A549 (cell line): ENCODE data around the gene AMOTL1. TPM values are rescaled to one million over a fixed set of nuclear protein-coding genes. Genes with fewer than 3 reads are reported as not detected.

Source experiments
- ATAC-seq, 2 experiments: fragments of 200-7000 bp in 1 of 2; fragments of >200 bp in 1 of 2; cut with Nextera tagmentation in 1 of 2; cut with Tn5 transposase in 1 of 2; 3 replicates each; pipeline versions ENCODE4 v1.8.0 to v1.9.1; 2018 to 2020; ENCODE audit warnings: mild to moderate bottlenecking in 1 of 2, moderate library complexity in 1 of 2
- CTCF ChIA-PET: fragments of 300-600 bp; sonication (Branson Sonifier 250); formaldehyde crosslinking; extraction: SDS; loops from one replicate; lab custom pipeline; 2021; ENCODE audit warnings: antibody characterized with exemption, inconsistent platforms; lab: Yijun Ruan, JAX
- POLR2A ChIA-PET: fragments of 350-600 bp; formaldehyde crosslinking; extraction: SDS; loops from one replicate; lab custom pipeline; 2021; ENCODE audit warnings: antibody characterized with exemption, inconsistent platforms; lab: Yijun Ruan, JAX
- DNase-seq, 2 experiments: peaks; one replicate each; pipeline versions ENCODE4 v3.0.0 to v3.0.0-alpha.2; 2011 to 2016; ENCODE audit warnings: low read depth in 1 of 2, low spot score in 1 of 2
- FAIRE-seq: peaks from 2 replicates; lab custom pipeline; 2011; peaks lifted over from hg19 to GRCh38; lab: Jason Lieb, UNC
- H3K27ac ChIP-seq, 2 experiments: fragments of >200 bp; sonication (Bioruptor Twin); formaldehyde crosslinking; 3 replicates each; pipeline ENCODE4 v1.5.1; 2016 to 2017
- H3K4me1 ChIP-seq: fragments of >200 bp; sonication (Bioruptor Twin); formaldehyde crosslinking; 3 replicates; pipeline ENCODE4 v1.6.1; 2016
- H3K4me2 ChIP-seq: fragments of >200 bp; sonication (Bioruptor Twin); formaldehyde crosslinking; 3 replicates; pipeline ENCODE4 v1.6.1; 2016
- H3K4me3 ChIP-seq: fragments of >200 bp; sonication (Bioruptor Twin); formaldehyde crosslinking; 3 replicates; pipeline ENCODE4 v1.5.1; 2016
- H3K9me3 ChIP-seq: fragments of >200 bp; sonication (Bioruptor Twin); formaldehyde crosslinking; 3 replicates; pipeline ENCODE4 v1.6.1; 2016
- BHLHE40 ChIP-seq: IDR thresholded peaks from 2 replicates; pipeline ENCODE4 v1.6.1; 2012; ENCODE audit warnings: low read depth, low read length, inconsistent platforms
- CBX2 ChIP-seq: fragments of 200-600 bp; sonication (generic); IDR thresholded peaks from 2 replicates; pipeline ENCODE4 v1.6.1; 2016; ENCODE audit warnings: low read depth, mild to moderate bottlenecking, borderline replicate concordance
- CBX8 ChIP-seq: fragments of 200-600 bp; sonication (generic); IDR thresholded peaks from 2 replicates; pipeline ENCODE4 v1.6.1; 2016
- CHD4 ChIP-seq: fragments of 200-600 bp; sonication (generic); IDR thresholded peaks from 2 replicates; pipeline ENCODE4 v1.6.1; 2016; ENCODE audit warnings: antibody characterized with exemption, mild to moderate bottlenecking, borderline replicate concordance
- EHMT2 ChIP-seq: fragments of 200-600 bp; sonication (generic); IDR thresholded peaks from 2 replicates; pipeline ENCODE4 v1.6.1; 2016; ENCODE audit warnings: antibody characterized with exemption, low read depth, mild to moderate bottlenecking, moderate library complexity
- ESRRA ChIP-seq: fragments of 150-350 bp; IDR thresholded peaks from 2 replicates; pipeline ENCODE4 v1.6.1; 2014; ENCODE audit warnings: mild to moderate bottlenecking, low read length, borderline replicate concordance
- FOSL2 ChIP-seq, 2 experiments: fragments of 450-650 bp in 1 of 2; fragments of >200 bp in 1 of 2; sonication (Bioruptor Twin) in 1 of 2; formaldehyde crosslinking; IDR thresholded peaks; 2 replicates each; pipeline versions ENCODE4 v1.5.0 to v1.6.1; 2016 to 2020; ENCODE audit warnings: mild to moderate bottlenecking in 1 of 2, moderate library complexity in 1 of 2
- FOXS1 ChIP-seq: fragments of 250-450 bp; sonication (Bioruptor Pico); IDR thresholded peaks from 2 replicates; pipeline ENCODE4 v1.5.0; 2020; ENCODE audit warnings: mild to moderate bottlenecking, moderate library complexity
- HDAC2 ChIP-seq: fragments of 200-600 bp; sonication (generic); IDR thresholded peaks from 2 replicates; pipeline ENCODE4 v1.6.1; 2016
- HOXA7 ChIP-seq: fragments of 250-450 bp; sonication (Bioruptor Pico); IDR thresholded peaks from 2 replicates; pipeline ENCODE4 v1.5.0; 2020; ENCODE audit warnings: mild to moderate bottlenecking, moderate library complexity
- HOXB13 ChIP-seq: fragments of 250-450 bp; sonication (Bioruptor Pico); IDR thresholded peaks from 2 replicates; pipeline ENCODE4 v1.5.0; 2020; ENCODE audit warnings: low read depth, mild to moderate bottlenecking, moderate library complexity
- JUN ChIP-seq, 2 experiments: fragments of >200 bp; sonication (Bioruptor Twin); formaldehyde crosslinking; IDR thresholded peaks; 2 replicates in 1 of 2; 3 replicates in 1 of 2; pipeline ENCODE4 v1.6.1; 2016 to 2017
- JUNB ChIP-seq: fragments of >200 bp; sonication (Bioruptor Twin); formaldehyde crosslinking; IDR thresholded peaks from 2 replicates; pipeline ENCODE4 v1.6.1; 2016
- MAFK ChIP-seq: fragments of 450-650 bp; IDR thresholded peaks from 2 replicates; pipeline ENCODE4 v1.6.1; 2014; ENCODE audit not compliant: partially characterized antibody
- MYC ChIP-seq: IDR thresholded peaks from 2 replicates; pipeline ENCODE4 v1.6.1; 2012; ENCODE audit warnings: mild to moderate bottlenecking, inconsistent platforms, low read length, improper control_type of control experiment, borderline replicate concordance
- NR3C1 ChIP-seq: fragments of >200 bp; sonication (Bioruptor Twin); formaldehyde crosslinking; IDR thresholded peaks from 3 replicates; pipeline ENCODE4 v1.6.1; 2017
- PHF8 ChIP-seq: fragments of 200-600 bp; sonication (generic); IDR thresholded peaks from 2 replicates; pipeline ENCODE4 v1.6.1; 2016; ENCODE audit warnings: low read depth, mild to moderate bottlenecking, antibody characterized with exemption, moderate library complexity, borderline replicate concordance
- RAD21 ChIP-seq, 2 experiments: fragments of >200 bp in 1 of 2; sonication (Bioruptor Twin) in 1 of 2; formaldehyde crosslinking in 1 of 2; IDR thresholded peaks in 1 of 2; conservative IDR thresholded peaks in 1 of 2; 2 replicates in 1 of 2; 3 replicates in 1 of 2; pipeline ENCODE4 v1.6.1; 2012 to 2018; ENCODE audit warnings: inconsistent platforms in 1 of 2
- RARB ChIP-seq: fragments of 250-450 bp; sonication (Bioruptor Pico); IDR thresholded peaks from 2 replicates; pipeline ENCODE4 v1.8.0; 2021; ENCODE audit warnings: mild to moderate bottlenecking, moderate library complexity
- RCOR1 ChIP-seq: fragments of 150-350 bp; IDR thresholded peaks from 2 replicates; pipeline ENCODE4 v1.6.1; 2014; ENCODE audit warnings: antibody characterized with exemption, low read length, low read depth
- TP53 ChIP-seq: fragments of 250-450 bp; sonication (Bioruptor Pico); IDR thresholded peaks from 2 replicates; pipeline ENCODE4 v1.5.0; 2021; ENCODE audit warnings: mild to moderate bottlenecking, moderate library complexity
- ZC3H11A ChIP-seq: fragments of 450-650 bp; IDR thresholded peaks from 2 replicates; pipeline ENCODE4 v1.6.1; 2014; ENCODE audit warnings: antibody characterized with exemption, mild to moderate bottlenecking
- ZFP36 ChIP-seq: fragments of 450-650 bp; IDR thresholded peaks from 2 replicates; pipeline ENCODE4 v1.6.1; 2014; ENCODE audit warnings: borderline replicate concordance; ENCODE audit not compliant: partially characterized antibody
- ZNF302 ChIP-seq: fragments of 250-450 bp; sonication (Bioruptor Pico); IDR thresholded peaks from 2 replicates; pipeline ENCODE4 v1.9.0; 2021; ENCODE audit warnings: inconsistent platforms, mild to moderate bottlenecking, moderate library complexity
- WGBS: methylation state at CpG from one replicate; pipeline ENCODE4 v1.1.6; 2017; ENCODE audit errors: missing lambda C conversion rate; 5-methylcytosine and 5-hydroxymethylcytosine counted together
- polyA plus RNA-seq, 4 experiments: library from polyadenylated mRNA; depleted of rRNA in 3 of 4; stranded (reverse); fragments of >200 nt; fragmentation: RNase III in 1 of 4; extraction: RNeasy Plus Mini Kit Qiagen cat#74134 plus additional on column Dnase treatment in 1 of 4; gene quantifications; 2 replicates in 3 of 4; 3 replicates in 1 of 4; pipeline ENCODE4 v1.2.3, GENCODE V29; 2011 to 2017
- TF ChIP-seq, protein P1 (sequence below): IDR thresholded peaks from 2 replicates; pipeline ENCODE4 v1.6.1; 2012; ENCODE audit warnings: low read depth, borderline replicate concordance
- TF ChIP-seq, protein P2 (sequence below): fragments of 150-350 bp; IDR thresholded peaks from 2 replicates; pipeline ENCODE4 v1.6.1; 2014; ENCODE audit warnings: low read depth, mild to moderate bottlenecking, low read length
- TF ChIP-seq, protein P3 (sequence below): IDR thresholded peaks from 2 replicates; pipeline ENCODE4 v1.6.1; 2012
- TF ChIP-seq, protein P4 (sequence below): IDR thresholded peaks from 2 replicates; pipeline ENCODE4 v1.6.1; 2012

AMOTL1 gene
- polyA plus RNA-seq, 2 of the 4 experiments (the other 2 are of a cell fraction) = 3.9 to 12.2 TPM

DNA sequence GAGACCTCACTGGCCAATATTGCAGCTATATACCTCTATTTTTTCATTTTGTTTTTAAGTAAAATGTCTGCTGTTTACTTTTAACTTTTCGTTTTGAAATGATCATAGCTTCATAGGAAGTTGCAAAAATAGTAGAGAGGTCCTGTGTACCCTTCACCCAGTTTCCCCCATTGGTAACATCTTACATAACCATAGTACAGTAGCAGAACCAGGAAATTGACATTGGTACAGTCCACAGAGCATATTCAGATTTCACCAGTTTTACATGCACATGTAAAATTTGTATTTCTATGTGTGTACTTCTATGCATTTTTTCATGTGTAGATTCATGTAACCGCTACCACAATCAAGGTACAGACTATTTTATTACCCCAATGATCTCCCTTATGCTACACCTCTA, 3.8 kb downstream of the AMOTL1 start:
- POLR2A ChIA-PET = no interaction called here
- Histone ChIP-seq H3K4me3 (no peak overlapping the region), H3K27ac (no peak overlapping the region), H3K9me3 (no peaks in the 10 kb centered on the region), H3K4me1 (peaks cover 31% of the 10 kb centered on the region), H3K4me2 (no peak overlapping the region)
- DNase-seq (no peak), ATAC-seq (no peak), FAIRE-seq (no peak)
- no peak for TF ChIP-seq ZNF302
- TF ChIP-seq CBX2 = no peak
- no peak for TF ChIP-seq EHMT2
- no peak for TF ChIP-seq RAD21 (conservative IDR thresholded peaks at IDR 0.05 in 1 of 2, IDR thresholded peaks at IDR 0.05 in 1 of 2)
- no peak for TF ChIP-seq HOXA7
- TF ChIP-seq, protein P1, sequence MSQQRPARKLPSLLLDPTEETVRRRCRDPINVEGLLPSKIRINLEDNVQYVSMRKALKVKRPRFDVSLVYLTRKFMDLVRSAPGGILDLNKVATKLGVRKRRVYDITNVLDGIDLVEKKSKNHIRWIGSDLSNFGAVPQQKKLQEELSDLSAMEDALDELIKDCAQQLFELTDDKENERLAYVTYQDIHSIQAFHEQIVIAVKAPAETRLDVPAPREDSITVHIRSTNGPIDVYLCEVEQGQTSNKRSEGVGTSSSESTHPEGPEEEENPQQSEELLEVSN = no peak
- no peak for TF ChIP-seq ZFP36
- TF ChIP-seq FOSL2 (IDR thresholded peaks at IDR 0.05) = no peak
- TF ChIP-seq FOSL2 (CRISPR knock-in tag; IDR thresholded peaks at IDR 0.05) = no peak
- no peak for TF ChIP-seq ESRRA
- no peak for TF ChIP-seq TP53 (CRISPR knock-in tag)
- CTCF ChIA-PET = interaction anchor here (1.4 kb wide), 1 partner anchor 10 kb away, joined by 3 read pairs; no protein-coding TSS in a partner anchor
- 90% methylated on average over 2 of the region's 2 CpGs for WGBS

DNA sequence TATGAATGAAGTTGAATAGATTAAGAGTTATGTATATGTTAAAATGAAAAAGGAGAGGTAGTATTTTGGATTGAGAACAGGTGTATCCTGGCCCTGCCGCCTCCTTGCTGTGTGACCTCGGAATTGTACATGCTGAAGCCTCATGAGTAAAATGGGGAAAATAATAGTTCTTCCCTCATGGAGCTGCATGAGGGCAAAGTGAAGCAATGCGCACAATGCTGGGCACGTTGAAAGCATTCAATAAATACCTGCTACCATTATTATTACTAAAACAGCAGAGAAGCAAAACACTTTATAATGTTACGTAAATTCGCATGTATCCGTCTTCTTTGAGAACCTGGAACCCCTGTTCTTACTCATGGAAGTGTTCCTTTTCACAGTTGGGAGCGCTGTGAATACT, 5.7 kb downstream of the AMOTL1 start:
- Histone ChIP-seq H3K4me3 (no peak overlapping the region), H3K4me2 (no peak overlapping the region), H3K4me1 (peaks cover 32% of the 10 kb centered on the region), H3K27ac (no peak overlapping the region), H3K9me3 (no peaks in the 10 kb centered on the region)
- DNase-seq (no peak), FAIRE-seq (no peak), ATAC-seq (no peak)
- WGBS = 97% methylated on average over 8 of the region's 8 CpGs
- ChIA-PET POLR2A (no interaction called here), CTCF (interaction anchor here (1.2 kb wide), 2 partner anchors 11 to 151 kb away, joined by 3 to 4 read pairs; no protein-coding TSS in a partner anchor)
- TF ChIP-seq NR3C1 (no peak), ZC3H11A (no peak), ZNF302 (no peak), JUN (IDR thresholded peaks at IDR 0.05) (no peak), CBX2 (no peak), CHD4 (no peak), PHF8 (no peak), RARB (CRISPR knock-in tag) (no peak), HOXB13 (CRISPR knock-in tag) (no peak), CBX8 (no peak), MYC (no peak), JUNB (no peak), MAFK (no peak), BHLHE40 (no peak), FOXS1 (no peak), HDAC2 (no peak), RCOR1 (no peak)
- TF ChIP-seq, protein P2, sequence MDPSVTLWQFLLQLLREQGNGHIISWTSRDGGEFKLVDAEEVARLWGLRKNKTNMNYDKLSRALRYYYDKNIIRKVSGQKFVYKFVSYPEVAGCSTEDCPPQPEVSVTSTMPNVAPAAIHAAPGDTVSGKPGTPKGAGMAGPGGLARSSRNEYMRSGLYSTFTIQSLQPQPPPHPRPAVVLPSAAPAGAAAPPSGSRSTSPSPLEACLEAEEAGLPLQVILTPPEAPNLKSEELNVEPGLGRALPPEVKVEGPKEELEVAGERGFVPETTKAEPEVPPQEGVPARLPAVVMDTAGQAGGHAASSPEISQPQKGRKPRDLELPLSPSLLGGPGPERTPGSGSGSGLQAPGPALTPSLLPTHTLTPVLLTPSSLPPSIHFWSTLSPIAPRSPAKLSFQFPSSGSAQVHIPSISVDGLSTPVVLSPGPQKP = no peak
- TF ChIP-seq, protein P3, sequence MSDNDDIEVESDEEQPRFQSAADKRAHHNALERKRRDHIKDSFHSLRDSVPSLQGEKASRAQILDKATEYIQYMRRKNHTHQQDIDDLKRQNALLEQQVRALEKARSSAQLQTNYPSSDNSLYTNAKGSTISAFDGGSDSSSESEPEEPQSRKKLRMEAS = no peak
- TF ChIP-seq, protein P4, sequence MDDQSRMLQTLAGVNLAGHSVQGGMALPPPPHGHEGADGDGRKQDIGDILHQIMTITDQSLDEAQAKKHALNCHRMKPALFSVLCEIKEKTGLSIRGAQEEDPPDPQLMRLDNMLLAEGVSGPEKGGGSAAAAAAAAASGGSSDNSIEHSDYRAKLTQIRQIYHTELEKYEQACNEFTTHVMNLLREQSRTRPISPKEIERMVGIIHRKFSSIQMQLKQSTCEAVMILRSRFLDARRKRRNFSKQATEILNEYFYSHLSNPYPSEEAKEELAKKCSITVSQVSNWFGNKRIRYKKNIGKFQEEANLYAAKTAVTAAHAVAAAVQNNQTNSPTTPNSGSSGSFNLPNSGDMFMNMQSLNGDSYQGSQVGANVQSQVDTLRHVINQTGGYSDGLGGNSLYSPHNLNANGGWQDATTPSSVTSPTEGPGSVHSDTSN = no peak
